NCI-H510A treated with DMSO at 0.1 percent for 48 hours (cell line): ENCODE data around the gene PDPK1.

Experiments
- DNase-seq: peaks from one replicate; lab custom pipeline; 2025; lab: John Stamatoyannopoulos, UW

Gene PDPK1

GRCh38 chr16:2507052-2507659, 30.7 kb upstream of the PDPK1 start:
- no peak for DNase-seq

- DNase-seq, result no peak
Observed at GRCh38 chr16:2507665-2508064, 30.2 kb upstream of the PDPK1 start.

GRCh38 chr16:2508722-2509400, 29.0 kb upstream of the PDPK1 start:
- no peak for DNase-seq

- no peak for DNase-seq
Observed at GRCh38 chr16:2511128-2511800, 26.6 kb upstream of the PDPK1 start.

GRCh38 chr16:2511996-2512734, 25.7 kb upstream of the PDPK1 start:
- no peak for DNase-seq

- DNase-seq, result peak; percentile 14
Observed at GRCh38 chr16:2512735-2513404, 25.0 kb upstream of the PDPK1 start.

- peak; percentile 84 for DNase-seq
Observed at GRCh38 chr16:2513405-2514332, 24.2 kb upstream of the PDPK1 start, which contains the start of gene ATP6V0C. ATP6V0C (plus strand) TSS chr16:2513952; CDS start chr16:2514104, 152 bp downstream.

GRCh38 chr16:2514333-2515179, 23.3 kb upstream of the PDPK1 start:
- no peak for DNase-seq

GRCh38 chr16:2515180-2515851, 22.5 kb upstream of the PDPK1 start:
- no peak for DNase-seq

- no peak for DNase-seq
Observed at GRCh38 chr16:2516391-2517240, 21.2 kb upstream of the PDPK1 start.

GRCh38 chr16:2517954-2518605, 19.7 kb upstream of the PDPK1 start:
- no peak for DNase-seq

- no peak for DNase-seq
Observed at GRCh38 chr16:2518823-2519710, 18.8 kb upstream of the PDPK1 start.

- no peak for DNase-seq
Observed at GRCh38 chr16:2519711-2520080, 18.1 kb upstream of the PDPK1 start.

GRCh38 chr16:2520097-2520783, 17.6 kb upstream of the PDPK1 start, which contains the start of gene AMDHD2:
AMDHD2 (plus strand) TSS chr16:2520371; CDS start chr16:2520459, 88 bp downstream.
- DNase-seq, result peak; percentile 67

GRCh38 chr16:2520784-2521531, 16.9 kb upstream of the PDPK1 start:
- no peak for DNase-seq
